ENCODE measurements around the gene SPDEF. TPM values are rescaled to one million over a fixed set of nuclear protein-coding genes. Genes with fewer than 3 reads are reported as not detected.

Gene SPDEF
- total RNA-seq, 2 donors from 2014 or later = not detected

DNA sequence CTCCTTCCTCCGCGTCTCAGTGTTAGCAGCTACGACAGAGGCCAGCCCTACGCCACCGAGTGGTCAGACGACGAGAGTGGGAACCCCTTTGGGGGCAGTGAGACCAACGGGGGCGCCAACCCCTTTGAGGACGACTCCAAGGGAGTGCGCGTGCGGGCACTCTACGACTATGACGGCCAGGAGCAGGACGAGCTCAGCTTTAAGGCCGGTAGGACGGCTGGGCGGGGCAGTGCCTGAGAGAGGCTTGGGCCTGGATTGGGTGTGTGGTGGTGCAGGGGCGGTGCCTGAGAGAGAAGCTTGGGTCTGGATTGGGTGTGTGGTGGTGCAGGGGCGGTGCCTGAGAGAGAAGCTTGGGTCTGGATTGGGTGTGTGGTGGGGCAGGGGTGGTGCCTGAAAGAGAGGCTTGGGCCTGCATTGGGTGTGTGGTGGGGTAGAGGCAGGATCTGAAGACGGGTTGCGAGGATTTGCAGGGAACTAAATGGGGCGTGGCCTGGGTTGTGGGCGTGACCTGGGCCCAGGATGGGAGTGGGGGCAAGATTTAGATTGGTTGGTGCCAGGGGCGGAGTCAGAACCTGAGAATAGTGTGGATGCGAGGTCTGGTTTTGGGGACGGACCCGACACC is 24.4 kb downstream of the SPDEF start:
- Histone ChIP-seq H3K9me3 (no peaks in the 10 kb centered on the region), H3K4me3 (peak overlapping the region; percentile 50), H3K27ac (peak overlapping the region in 1 of 2 donors; percentile 44), H3K4me1 (ENCODE audit: control insufficient read depth in 1 of 2, low read depth in 2 of 2) (peaks cover 0 to under 1% of the 10 kb centered on the region in 2 donors), H3K27me3 (replicated peaks; ENCODE audit: insufficient read depth) (no peaks in the 10 kb centered on the region), H3K36me3 (no peaks in the 10 kb centered on the region)
- DNase-seq (ENCODE audit: low spot score) (peak; percentile 11), ATAC-seq (ENCODE audit: insufficient number of reproducible peaks, low FRiP score, low read depth) (no peak)
- TF ChIP-seq, protein P1, sequence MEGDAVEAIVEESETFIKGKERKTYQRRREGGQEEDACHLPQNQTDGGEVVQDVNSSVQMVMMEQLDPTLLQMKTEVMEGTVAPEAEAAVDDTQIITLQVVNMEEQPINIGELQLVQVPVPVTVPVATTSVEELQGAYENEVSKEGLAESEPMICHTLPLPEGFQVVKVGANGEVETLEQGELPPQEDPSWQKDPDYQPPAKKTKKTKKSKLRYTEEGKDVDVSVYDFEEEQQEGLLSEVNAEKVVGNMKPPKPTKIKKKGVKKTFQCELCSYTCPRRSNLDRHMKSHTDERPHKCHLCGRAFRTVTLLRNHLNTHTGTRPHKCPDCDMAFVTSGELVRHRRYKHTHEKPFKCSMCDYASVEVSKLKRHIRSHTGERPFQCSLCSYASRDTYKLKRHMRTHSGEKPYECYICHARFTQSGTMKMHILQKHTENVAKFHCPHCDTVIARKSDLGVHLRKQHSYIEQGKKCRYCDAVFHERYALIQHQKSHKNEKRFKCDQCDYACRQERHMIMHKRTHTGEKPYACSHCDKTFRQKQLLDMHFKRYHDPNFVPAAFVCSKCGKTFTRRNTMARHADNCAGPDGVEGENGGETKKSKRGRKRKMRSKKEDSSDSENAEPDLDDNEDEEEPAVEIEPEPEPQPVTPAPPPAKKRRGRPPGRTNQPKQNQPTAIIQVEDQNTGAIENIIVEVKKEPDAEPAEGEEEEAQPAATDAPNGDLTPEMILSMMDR (IDR thresholded peaks at IDR 0.05) = no peak

DNA sequence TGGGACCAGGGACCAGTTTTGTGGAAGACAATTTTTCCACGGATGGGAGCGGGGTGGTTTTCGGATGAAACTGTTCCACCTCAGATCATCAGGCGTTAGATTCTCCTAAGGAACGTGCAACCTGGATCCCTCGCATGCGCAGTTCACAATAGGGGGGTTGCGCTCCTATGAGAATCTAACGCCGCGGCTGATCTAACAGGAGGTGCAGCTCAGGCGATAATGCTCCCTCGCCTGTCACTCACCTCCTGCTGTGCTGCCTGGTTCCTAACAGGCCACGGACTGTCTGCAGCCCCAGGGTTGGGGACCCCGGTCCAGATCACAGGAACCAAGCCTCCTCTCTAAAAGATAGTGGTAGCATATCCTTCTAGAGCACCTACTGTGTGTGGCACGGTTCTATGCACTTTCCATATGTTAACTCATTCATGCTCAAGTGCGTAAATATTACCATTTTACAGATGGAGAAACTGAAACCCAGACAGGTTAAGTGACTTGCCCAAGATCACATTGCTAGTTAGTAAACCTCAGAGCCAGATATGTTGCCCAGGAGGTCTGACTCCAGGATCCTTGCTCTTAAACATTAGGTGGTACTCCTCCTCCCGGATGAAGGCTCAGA is 25.3 kb downstream of the SPDEF start:
- no peaks in the 10 kb centered on the region for H3K9me3 ChIP-seq
- no peak for ATAC-seq (ENCODE audit: insufficient number of reproducible peaks, low FRiP score, low read depth)
- no peak overlapping the region for H3K27ac ChIP-seq

DNA sequence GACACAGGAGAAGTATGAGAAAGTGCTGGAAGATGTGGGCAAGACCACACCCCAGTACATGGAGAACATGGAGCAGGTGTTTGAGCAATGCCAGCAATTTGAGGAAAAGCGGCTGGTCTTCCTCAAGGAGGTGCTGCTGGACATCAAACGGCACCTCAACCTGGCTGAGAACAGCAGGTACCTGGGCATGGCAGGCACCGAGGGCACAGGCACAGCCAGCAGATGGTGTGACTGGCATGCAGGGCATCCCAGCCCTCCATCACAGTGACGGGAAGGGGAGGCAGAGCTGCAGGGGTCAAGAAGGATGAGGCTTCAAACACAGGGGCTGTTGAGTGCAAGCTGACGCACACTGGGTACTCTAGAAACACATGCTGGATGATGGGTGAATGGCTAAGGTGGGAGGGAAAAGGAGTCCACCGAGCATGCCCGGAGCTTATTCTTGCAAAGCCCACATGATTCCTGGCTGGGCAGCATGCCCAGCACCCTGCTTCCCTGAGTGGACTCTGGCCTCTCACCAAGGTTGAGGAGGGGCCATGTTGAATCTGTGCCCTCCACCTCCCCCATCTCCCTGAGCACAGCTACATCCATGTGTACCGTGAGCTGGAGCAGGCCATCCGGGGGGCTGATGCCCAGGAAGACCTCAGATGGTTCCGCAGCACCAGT is 26.3 kb downstream of the SPDEF start:
- Histone ChIP-seq H3K27ac (no peak overlapping the region), H3K36me3 (no peaks in the 10 kb centered on the region), H3K4me3 (no peak overlapping the region), H3K27me3 (replicated peaks; ENCODE audit: insufficient read depth) (no peaks in the 10 kb centered on the region), H3K4me1 (ENCODE audit: control insufficient read depth in 1 of 2, low read depth in 2 of 2) (peaks cover 4 to 10% of the 10 kb centered on the region in 2 donors), H3K9me3 (no peaks in the 10 kb centered on the region)
- TF ChIP-seq, protein P1 (IDR thresholded peaks at IDR 0.05) = no peak
- ATAC-seq (ENCODE audit: insufficient number of reproducible peaks, low FRiP score, low read depth) = no peak
- DNase-seq (ENCODE audit: low spot score) = no peak

More for the DNA sequence above, 25.3 kb downstream of the SPDEF start:
- H3K27me3 ChIP-seq (replicated peaks; ENCODE audit: insufficient read depth) = no peaks in the 10 kb centered on the region
- no peak for DNase-seq (ENCODE audit: low spot score)
- peak overlapping the region; percentile 41 for H3K4me3 ChIP-seq
- peaks cover 4 to 9% of the 10 kb centered on the region in 2 donors for H3K4me1 ChIP-seq (ENCODE audit: control insufficient read depth in 1 of 2, low read depth in 2 of 2)
- TF ChIP-seq, protein P1 (IDR thresholded peaks at IDR 0.05) = no peak
- no peaks in the 10 kb centered on the region for H3K36me3 ChIP-seq

DNA sequence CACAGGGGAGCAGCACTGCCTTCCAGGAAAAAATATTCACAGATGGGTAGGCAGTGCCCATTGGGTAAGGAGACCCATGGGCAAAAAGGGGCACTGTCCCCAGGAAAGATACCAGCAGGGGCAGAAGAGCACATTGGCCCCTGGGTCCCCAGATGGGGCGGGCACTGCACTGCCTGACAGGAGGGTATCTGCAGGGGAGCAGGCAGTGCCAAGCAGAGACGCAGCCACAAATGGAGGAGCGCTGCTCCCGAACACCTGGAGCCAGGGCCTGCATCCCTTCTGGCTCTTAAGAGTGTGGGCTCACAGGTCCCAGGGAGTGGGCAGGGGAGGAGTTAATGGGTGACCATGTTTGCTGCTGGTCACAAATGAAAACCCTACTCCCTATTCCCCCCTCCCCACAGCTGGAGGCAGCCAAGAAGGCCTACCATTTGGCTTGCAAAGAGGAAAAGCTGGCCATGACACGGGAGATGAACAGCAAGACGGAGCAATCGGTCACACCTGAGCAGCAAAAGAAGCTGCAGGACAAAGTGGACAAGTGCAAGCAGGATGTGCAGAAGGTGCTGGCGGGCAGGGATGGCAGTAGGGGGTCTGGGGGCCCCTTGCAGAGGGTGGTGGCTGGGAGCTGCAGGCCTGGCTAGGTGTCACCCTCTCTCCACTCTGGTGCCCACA is 27.0 kb downstream of the SPDEF start:
- H3K9me3 ChIP-seq = no peaks in the 10 kb centered on the region
- H3K27me3 ChIP-seq (replicated peaks; ENCODE audit: insufficient read depth) = no peaks in the 10 kb centered on the region
- ATAC-seq (ENCODE audit: insufficient number of reproducible peaks, low FRiP score, low read depth) (no peak), DNase-seq (ENCODE audit: low spot score) (no peak)
- H3K27ac ChIP-seq = no peak overlapping the region
- no peak overlapping the region for H3K4me3 ChIP-seq
- H3K36me3 ChIP-seq = no peaks in the 10 kb centered on the region
- TF ChIP-seq, protein P1 (IDR thresholded peaks at IDR 0.05) = no peak
- H3K4me1 ChIP-seq (ENCODE audit: control insufficient read depth in 1 of 2, low read depth in 2 of 2) = peaks cover 4 to 10% of the 10 kb centered on the region in 2 donors

All from thoracic aorta (tissue), 2 donors.